Activated naive CD8-positive, alpha-beta T cell treated with anti-CD3 and anti-CD28 coated beads, Interleukin-2, amount 10 ng/mL, durations not matched to agents 7 days and 5 days (primary cell): Measurements from ENCODE around the gene PTK6. TPM values are rescaled to one million over a fixed set of nuclear protein-coding genes. Genes with fewer than 3 reads are reported as not detected.
A peak's percentile ranks its signal among the peaks of the same experiment; 100 is the strongest.
"Not testable (repeated sequence)": the region's sequence is repeated elsewhere in the genome, so short reads cannot be mapped to it uniquely, and the experiment has no call there.

Source experiments
- ATAC-seq: fragments of 150-1000 bp; cut with Tn5 transposase; one replicate; pipeline ENCODE4 v1.10.0; 2021; ENCODE audit warnings: low read depth, moderate library complexity
- POLR2A ChIA-PET: fragments of 350-600 bp; sonication (Branson Sonifier 250); formaldehyde crosslinking; loops from one replicate; lab custom pipeline; 2021; ENCODE audit warnings: antibody characterized with exemption; lab: Charles Lee
- DNase-seq: peaks from one replicate; pipeline ENCODE4 v3.0.0; 2021
- H3K27ac Mint-ChIP-seq: one replicate; pipeline ENCODE4 v1.8.0; 2022; ENCODE audit warnings: mild to moderate bottlenecking, mixed read lengths
- H3K27me3 Mint-ChIP-seq: one replicate; pipeline ENCODE4 v1.8.0; 2022; ENCODE audit warnings: mild to moderate bottlenecking, moderate library complexity, mixed read lengths
- H3K36me3 Mint-ChIP-seq: one replicate; pipeline ENCODE4 v1.8.0; 2021; ENCODE audit warnings: mild to moderate bottlenecking, mixed read lengths
- H3K4me1 Mint-ChIP-seq: one replicate; pipeline ENCODE4 v1.8.0; 2021; ENCODE audit warnings: mixed read lengths
- H3K4me3 Mint-ChIP-seq: one replicate; pipeline ENCODE4 v1.8.0; 2022; ENCODE audit warnings: mild to moderate bottlenecking, moderate library complexity, mixed read lengths
- H3K9me3 Mint-ChIP-seq: one replicate; pipeline ENCODE4 v1.8.0; 2021; ENCODE audit warnings: mixed read lengths
- total RNA-seq, 2 experiments: library from RNA; stranded (reverse); gene quantifications; one replicate each; pipeline ENCODE4 v1.2.3, GENCODE V29; 2021

PTK6 gene
- total RNA-seq, 2 experiments from 2014 or later, result 0.11 to 0.31 TPM

DNA sequence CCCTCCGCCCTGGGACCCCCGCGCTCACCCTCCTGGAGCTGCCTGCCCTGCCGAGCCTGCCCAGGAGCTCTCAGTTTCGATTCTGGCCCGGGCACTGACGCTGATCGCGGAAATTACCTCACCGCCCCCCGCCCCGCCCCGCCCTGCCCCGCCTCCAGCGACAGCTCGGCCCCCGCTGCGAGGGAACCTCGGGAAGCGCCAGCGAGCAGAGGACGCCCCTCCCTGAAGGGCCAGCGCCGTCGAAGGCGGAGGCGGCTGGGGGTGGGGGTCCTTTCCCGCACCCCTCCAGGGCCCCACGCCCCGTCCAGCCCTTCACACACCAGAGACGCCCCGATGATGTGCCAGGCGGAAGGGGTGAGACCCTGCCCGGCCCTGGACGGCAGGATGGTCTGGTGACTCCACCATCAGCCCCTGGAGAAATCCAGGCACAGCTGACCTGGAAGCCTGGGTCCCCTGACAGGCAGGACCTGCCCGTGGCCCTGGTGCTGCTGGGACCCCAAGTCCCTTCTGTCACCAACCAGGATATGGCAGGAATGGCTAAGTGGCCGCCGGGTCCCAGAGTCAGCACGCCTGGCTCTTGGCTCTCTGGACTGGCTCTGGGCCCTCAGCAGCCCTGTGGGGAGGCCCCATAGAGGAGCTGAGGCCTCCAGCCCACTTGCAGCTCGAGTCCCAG is 37.1 kb upstream of the PTK6 start, which contains the start of gene HELZ2:
HELZ2 (minus strand) TSS at position 84 of the 673 bp plus-strand sequence. CDS start 1,854 bp downstream, outside the sequence.
- peak; percentile 88 for ATAC-seq
- peak within 1 kb of the TSS; percentile 91 for H3K4me3 Mint-ChIP-seq
- H3K4me1 Mint-ChIP-seq, result no peaks in the 10 kb centered on the region
- H3K9me3 Mint-ChIP-seq, result no peaks in the 10 kb centered on the region
- POLR2A ChIA-PET, result interaction anchor here (0.6 to 3.1 kb wide), 13 partner anchors 9 to 302 kb away, joined by 3 to 14 read pairs (median 3); partner anchors contain the start of genes ARFGAP1, GMEB2, PPDPF and PTK6
- H3K27ac Mint-ChIP-seq, result peak within 1 kb of the TSS; percentile 95
- DNase-seq, result peak; percentile 77
- H3K36me3 Mint-ChIP-seq, result peaks cover 1% of the 10 kb centered on the region
- H3K27me3 Mint-ChIP-seq, result peaks cover 19% of the 10 kb centered on the region

DNA sequence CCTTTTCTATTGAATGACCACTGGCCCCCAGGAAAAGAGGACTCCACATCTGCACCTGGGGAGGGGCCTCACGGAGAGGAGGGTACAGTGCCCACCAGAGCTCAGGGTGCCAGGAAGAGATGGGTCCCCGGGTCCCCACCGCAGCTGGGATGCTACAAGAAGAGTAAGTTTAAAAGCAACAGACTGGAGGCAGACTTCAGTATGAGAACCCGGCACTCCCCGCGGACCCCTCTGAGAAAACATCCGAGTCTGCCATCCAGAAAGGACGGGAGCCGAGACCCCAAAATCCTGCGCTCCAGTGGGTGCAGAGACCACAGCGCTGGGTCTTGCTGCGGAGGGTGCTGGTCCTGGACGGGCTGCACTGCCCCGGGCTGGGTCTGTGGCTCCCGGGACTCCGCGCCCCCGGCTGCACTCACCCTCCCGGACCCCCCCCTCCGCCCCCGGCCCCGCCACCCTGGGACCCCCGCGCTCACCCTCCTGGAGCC is 36.5 kb upstream of the PTK6 start:
- POLR2A ChIA-PET, result interaction anchor here (0.6 to 3.1 kb wide), 13 partner anchors 8 to 301 kb away, joined by 3 to 14 read pairs (median 3); partner anchors contain the start of genes ARFGAP1, GMEB2, PPDPF and PTK6
- Mint-ChIP-seq H3K27me3 (peaks cover 16% of the 10 kb centered on the region), H3K27ac (peak overlapping the region; percentile 95), H3K4me3 (peak overlapping the region; percentile 91), H3K4me1 (peaks cover 2% of the 10 kb centered on the region), H3K36me3 (peaks cover 1% of the 10 kb centered on the region), H3K9me3 (no peaks in the 10 kb centered on the region)
- DNase-seq (peak; percentile 47), ATAC-seq (peak; percentile 30)

DNA sequence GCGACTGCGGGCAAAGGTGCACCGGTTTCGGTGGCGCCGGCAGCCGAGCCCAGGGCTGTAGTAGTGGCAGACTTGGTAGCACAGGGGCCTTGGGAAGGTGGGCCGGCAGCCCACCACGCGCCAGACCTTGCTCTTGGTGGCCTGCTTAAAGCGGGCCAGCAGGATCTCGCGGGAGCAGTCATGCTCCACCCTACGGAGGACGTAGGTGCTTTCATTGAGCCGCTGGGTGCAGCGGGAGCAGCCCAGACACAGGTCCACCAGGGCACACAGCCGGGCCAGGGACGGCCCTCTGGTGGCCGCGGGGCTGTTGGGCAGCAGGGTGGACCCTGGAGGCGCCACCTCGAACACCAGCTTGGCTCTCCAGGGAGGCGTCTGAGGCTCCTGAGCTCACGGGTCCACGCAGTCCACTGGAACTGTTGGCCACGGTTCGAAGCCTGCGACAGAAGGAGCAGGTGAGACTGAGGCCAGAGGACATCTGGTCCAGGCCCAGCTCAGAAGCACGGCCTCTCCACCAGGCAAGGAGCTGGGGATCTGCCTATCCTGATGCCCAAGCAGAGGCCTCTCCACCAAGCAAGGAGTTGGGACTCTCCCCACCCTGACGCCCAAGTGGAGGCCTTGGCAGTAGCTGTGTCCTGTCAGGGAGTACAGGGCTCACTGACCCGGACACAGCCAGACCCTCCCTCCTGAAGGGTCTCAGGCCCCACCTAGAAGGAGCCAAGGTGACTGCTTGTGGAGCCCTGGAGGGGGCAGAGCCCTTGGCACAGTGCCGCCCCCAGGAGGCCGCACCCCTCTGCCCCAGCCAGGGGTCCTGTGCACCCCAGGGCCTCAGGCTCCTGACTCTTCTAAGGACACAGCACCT is 35.8 kb upstream of the PTK6 start:
- no peaks in the 10 kb centered on the region for H3K9me3 Mint-ChIP-seq
- H3K27me3 Mint-ChIP-seq, result peaks cover 14% of the 10 kb centered on the region
- ATAC-seq (peak; percentile 16), DNase-seq (peak; percentile 45)
- POLR2A ChIA-PET, result interaction anchor here (0.6 to 3.1 kb wide), 8 partner anchors 10 to 85 kb away, joined by 3 to 14 read pairs (median 6); partner anchors contain the start of genes PPDPF and RTEL1
- peaks cover 4% of the 10 kb centered on the region for H3K4me1 Mint-ChIP-seq
- H3K4me3 Mint-ChIP-seq, result peak overlapping the region; percentile 91
- H3K36me3 Mint-ChIP-seq, result peaks cover 3% of the 10 kb centered on the region
- H3K27ac Mint-ChIP-seq, result peak overlapping the region; percentile 95

DNA sequence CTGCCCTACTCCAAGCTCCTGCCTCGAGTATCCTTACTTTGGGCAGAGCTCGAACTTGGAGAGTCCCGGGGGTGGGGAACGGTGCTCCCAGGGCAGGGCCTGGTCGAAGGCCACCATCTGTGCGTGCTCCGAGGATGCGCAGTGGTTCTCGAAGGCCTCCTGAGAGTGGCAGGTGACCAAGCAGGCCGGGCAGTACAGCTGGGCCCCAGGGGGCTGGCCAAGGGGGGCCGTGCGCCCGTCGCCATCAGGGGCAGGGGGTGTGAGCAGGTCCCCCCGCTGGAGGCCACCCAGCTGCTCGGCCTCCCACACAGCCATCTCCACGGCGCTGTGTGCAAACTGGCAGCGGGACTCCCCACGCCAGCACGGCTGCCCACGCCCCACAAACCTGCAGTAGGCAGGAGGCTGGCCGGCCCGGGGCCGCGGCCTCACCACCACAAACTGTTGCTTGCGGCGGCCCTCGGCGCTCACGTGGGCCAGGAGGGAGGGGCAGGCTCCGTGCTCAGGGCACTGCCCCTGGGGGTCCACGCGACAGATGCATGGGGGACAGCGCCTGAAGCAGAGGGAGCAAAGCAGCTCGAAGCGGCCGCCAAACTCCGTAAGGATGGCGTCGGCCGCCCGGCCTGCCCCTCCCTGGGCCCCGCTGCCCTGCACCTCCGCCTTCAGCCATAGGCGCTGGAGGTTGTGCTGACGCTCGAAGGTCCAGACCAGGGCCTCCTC is 35.1 kb upstream of the PTK6 start:
- H3K4me1 Mint-ChIP-seq, result peaks cover 12% of the 10 kb centered on the region
- ATAC-seq (no peak), DNase-seq (no peak)
- peaks cover 11% of the 10 kb centered on the region for H3K27me3 Mint-ChIP-seq
- H3K4me3 Mint-ChIP-seq, result no peak overlapping the region
- peaks cover 5% of the 10 kb centered on the region for H3K36me3 Mint-ChIP-seq
- POLR2A ChIA-PET, result interaction anchor here (0.6 to 3.1 kb wide), 3 partner anchors 20 to 69 kb away, joined by 4 to 10 read pairs (median 9); no protein-coding TSS in a partner anchor
- H3K27ac Mint-ChIP-seq, result no peak overlapping the region
- H3K9me3 Mint-ChIP-seq, result no peaks in the 10 kb centered on the region

DNA sequence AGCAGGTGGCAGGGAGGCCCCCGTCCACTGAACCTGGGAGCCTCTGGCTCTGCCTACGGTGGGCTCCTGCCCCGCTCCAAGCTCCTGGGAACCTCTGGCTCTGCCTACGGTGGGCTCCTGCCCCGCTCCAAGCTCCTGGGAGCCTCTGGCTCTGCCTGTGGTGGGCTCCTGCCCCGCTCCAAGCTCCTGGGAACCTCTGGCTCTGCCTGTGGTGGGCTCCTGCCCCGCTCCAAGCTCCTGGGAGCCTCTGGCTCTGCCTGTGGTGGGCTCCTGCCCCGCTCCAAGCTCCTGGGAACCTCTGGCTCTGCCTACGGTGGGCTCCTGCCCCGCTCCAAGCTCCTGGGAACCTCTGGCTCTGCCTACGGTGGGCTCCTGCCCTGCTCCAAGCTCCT is 33.9 kb upstream of the PTK6 start:
- not testable (repeated sequence) for H3K9me3 Mint-ChIP-seq, ATAC-seq, H3K27ac Mint-ChIP-seq, H3K27me3 Mint-ChIP-seq, DNase-seq, H3K36me3 Mint-ChIP-seq, H3K4me3 Mint-ChIP-seq
- POLR2A ChIA-PET, result interaction anchor here (1.0 kb wide), 1 partner anchor 50 kb away, joined by 3 read pairs; no protein-coding TSS in a partner anchor
- H3K4me1 Mint-ChIP-seq, result peaks cover 13% of the 10 kb centered on the region

DNA sequence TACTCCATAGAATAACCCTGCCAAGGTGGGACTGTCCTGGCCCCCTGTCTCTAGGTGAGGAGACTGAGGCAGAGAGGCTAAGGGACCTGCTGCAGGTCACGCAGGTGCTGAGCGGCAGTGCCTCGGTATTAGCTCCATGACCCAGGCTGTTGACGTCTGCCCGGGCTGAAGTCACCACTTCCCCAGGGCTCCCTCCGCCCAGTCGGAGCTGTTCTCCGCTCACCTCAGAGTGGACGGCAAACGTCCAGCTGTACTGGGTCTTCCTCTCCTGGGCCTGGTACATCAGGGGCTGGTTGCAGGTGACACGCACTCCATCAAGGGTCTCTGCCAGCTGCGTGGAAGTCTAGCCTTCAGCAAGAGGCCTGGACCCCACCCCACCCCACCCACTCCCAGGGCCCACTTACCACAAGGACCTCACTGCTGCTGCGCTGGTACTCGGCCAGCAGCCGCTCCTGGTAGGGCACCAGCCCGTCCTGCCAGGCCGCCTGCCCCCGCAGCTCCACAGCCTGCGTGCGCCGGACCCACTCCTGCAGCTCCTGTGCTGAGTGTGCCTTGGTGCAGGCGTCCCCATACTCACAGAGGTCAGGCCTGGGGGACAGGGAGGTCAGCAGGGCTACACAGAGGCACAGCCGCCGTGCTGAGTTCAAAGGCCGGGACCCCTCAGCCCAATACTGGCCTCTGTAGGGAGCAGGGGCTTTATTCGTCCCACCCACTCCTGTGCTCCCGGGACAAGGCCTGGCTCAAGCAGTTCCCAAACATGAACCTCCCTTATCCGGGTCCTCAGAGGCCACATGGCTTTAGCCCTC is 33.3 kb upstream of the PTK6 start:
- Mint-ChIP-seq H3K4me3 (no peak overlapping the region), H3K27ac (no peak overlapping the region), H3K4me1 (peaks cover 13% of the 10 kb centered on the region), H3K27me3 (peaks cover under 1% of the 10 kb centered on the region), H3K9me3 (no peaks in the 10 kb centered on the region), H3K36me3 (peaks cover 7% of the 10 kb centered on the region)
- peak; percentile 38 for DNase-seq
- POLR2A ChIA-PET, result interaction anchor here (1.0 kb wide), 1 partner anchor 49 kb away, joined by 3 read pairs; no protein-coding TSS in a partner anchor
- ATAC-seq, result no peak

DNA sequence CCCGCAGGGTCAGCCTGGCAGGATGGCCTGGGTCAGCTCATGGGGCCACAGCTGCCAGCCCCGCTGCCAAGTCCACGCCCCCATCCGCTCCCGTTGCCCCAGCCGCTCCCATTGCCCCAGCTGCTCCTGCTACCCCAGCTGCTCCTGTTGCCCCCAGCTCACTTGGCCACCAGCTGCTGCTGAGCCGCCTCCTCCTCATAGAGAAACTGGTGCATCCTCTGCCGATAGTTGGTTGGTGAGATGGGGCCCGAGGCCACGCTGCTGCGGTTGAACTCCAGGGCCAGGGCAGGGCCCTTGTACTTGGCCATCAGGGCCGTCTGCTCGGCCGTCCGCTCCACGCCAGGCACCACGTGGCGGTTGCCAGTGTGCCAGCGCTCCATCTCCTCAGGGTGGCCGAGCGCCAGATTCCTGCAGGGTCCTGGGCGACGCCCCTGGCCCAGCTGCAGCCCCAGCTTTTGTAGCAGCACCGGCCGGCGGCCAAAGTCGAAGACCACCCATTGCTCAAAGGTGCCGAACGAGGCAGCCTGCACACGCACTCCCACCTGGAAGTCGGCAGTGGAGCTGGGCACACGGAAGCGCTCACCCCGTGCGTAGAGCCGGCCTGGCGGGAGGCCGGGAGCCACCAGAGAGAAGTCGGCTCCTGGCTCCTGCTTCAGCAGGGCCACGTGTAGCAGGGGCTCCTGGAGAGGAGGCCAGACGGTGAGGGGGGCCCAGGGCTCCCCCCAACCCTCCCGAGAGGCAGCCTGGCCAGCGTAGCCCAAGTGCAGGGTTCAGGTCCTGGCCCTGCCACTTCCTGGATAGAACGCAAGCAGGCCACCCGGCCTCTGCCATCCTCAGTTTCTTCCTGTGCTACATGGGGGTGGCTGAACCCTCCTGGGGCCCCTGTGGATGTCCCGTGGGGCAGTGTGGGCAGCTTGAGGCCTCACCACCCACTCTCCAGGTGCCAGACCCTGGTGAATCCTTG is 32.1 kb upstream of the PTK6 start:
- Mint-ChIP-seq H3K4me3 (peak overlapping the region; percentile 44), H3K9me3 (no peaks in the 10 kb centered on the region), H3K4me1 (peaks cover 13% of the 10 kb centered on the region), H3K27ac (peak overlapping the region; percentile 58), H3K36me3 (peaks cover 8% of the 10 kb centered on the region), H3K27me3 (no peaks in the 10 kb centered on the region)
- POLR2A ChIA-PET, result interaction anchor here (1.0 to 5.2 kb wide), 6 partner anchors 9 to 58 kb away, joined by 3 to 31 read pairs (median 5); partner anchors contain the start of genes FNDC11, GMEB2, PPDPF and PTK6
- DNase-seq (no peak), ATAC-seq (no peak)

DNA sequence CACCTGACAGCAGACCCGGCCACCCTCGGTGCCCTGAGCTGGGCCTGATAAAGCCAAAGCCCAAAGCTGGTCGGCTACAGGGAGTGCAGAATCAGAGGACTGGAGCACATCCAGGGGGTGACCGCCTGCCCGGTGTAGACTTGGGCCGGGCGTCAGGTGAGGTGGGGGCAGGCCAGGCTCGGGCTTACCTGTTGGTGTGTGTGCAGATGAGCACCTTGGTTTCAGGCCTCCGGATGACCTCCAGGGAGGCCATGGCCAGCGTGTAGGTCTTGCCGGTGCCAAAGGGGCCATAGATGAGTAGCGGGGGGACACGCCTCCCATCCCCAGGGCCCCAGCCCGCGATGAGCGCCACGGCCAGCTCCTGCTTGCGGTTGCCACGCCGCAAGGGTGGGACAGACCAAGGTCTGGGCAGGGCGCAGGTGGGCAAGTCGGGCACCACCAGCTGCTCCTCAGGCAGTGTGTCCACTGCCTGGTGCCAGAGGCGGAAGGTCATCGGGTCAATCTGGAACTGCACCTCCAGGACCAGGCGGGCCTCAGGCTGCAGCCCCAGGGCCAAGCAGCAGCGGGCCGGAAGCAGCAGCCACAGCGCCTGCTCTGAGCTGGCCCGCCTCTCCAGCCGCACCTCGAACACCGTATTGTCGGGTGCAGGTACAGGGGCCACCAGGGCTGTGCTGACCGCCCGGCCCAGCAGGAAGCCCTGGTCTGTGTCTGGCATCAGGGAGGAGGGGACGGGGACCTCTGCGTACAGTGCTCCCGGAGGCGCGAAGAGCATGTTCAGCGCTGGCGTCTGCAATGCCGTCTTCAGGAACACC is 31.2 kb upstream of the PTK6 start:
- H3K9me3 Mint-ChIP-seq, result no peaks in the 10 kb centered on the region
- H3K4me3 Mint-ChIP-seq, result peak overlapping the region; percentile 64
- H3K27ac Mint-ChIP-seq, result peak overlapping the region; percentile 78
- peaks cover 13% of the 10 kb centered on the region for H3K4me1 Mint-ChIP-seq
- peaks cover 7% of the 10 kb centered on the region for H3K36me3 Mint-ChIP-seq
- H3K27me3 Mint-ChIP-seq, result no peaks in the 10 kb centered on the region
- ATAC-seq (peak; percentile 18), DNase-seq (no peak)
- POLR2A ChIA-PET, result interaction anchor here (1.0 to 5.2 kb wide), 8 partner anchors 10 to 90 kb away, joined by 3 to 31 read pairs (median 5); partner anchors contain the start of genes FNDC11, GMEB2, PPDPF and PTK6

DNA sequence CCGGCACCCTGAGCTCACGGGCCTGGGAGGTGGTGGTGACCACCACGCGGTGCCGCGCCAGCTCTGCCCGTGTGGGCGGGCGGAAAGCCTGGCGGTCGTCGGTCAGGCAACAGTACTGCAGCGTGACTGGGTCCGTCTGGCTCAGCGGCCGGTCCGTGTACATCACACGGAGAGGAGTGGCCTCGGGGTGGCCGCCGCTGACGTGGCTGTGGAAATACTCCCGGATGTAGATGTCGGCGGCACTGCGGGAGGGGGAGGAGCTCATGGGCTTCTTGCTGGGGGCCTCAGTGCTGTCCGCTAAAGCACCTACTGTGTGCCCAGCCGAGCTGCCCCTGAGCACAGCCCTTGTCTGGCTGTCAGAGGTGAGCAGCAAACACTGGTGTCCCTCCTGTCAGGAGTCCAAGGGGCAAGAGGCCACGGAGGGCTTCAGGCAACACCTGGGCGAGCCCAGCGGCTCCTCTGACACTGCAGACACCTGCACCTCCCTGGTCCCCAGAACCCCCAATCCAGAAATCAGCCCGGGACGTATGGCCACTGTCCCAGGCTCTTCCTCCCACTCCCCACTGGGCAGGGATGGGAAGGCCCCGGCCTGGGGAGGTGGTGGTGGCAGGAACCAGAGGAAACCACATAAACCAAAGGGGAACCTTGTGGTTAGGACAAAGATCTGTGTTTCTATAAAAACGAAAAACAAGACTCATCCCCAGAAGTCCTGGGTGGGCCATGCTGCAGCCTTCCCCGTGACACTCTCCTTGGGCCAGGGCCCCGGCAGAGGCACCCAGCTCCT is 30.4 kb upstream of the PTK6 start:
- Mint-ChIP-seq H3K36me3 (peaks cover 7% of the 10 kb centered on the region), H3K4me1 (peaks cover 13% of the 10 kb centered on the region), H3K4me3 (peak overlapping the region; percentile 64), H3K27ac (peak overlapping the region; percentile 78), H3K9me3 (no peaks in the 10 kb centered on the region), H3K27me3 (no peaks in the 10 kb centered on the region)
- DNase-seq, result peak; percentile 74
- ATAC-seq, result peak; percentile 65
- POLR2A ChIA-PET, result interaction anchor here (1.0 to 5.2 kb wide), 11 partner anchors 11 to 140 kb away, joined by 3 to 31 read pairs (median 5); partner anchors contain the start of genes ARFRP1, FNDC11, GMEB2 and PPDPF

DNA sequence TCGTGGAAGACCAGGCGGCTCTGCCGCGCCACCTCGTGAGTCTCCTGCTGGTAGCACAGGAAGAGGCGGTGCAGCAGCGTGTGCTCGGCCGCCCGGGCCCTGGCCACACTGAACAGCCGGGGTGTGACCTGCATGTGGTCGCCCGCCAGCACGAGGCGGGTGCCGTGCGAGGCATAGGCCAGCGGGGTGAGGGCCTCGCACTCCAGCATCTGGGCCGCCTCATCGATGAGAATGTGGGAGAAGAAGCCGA is 29.9 kb upstream of the PTK6 start:
- Mint-ChIP-seq H3K36me3 (peaks cover 7% of the 10 kb centered on the region), H3K9me3 (no peaks in the 10 kb centered on the region), H3K4me3 (no peak overlapping the region), H3K27ac (peak overlapping the region; percentile 38), H3K27me3 (no peaks in the 10 kb centered on the region), H3K4me1 (peaks cover 13% of the 10 kb centered on the region)
- DNase-seq, result no peak
- ATAC-seq, result no peak
- POLR2A ChIA-PET, result interaction anchor here (1.0 to 5.2 kb wide), 6 partner anchors 11 to 141 kb away, joined by 3 to 31 read pairs (median 4); partner anchors contain the start of genes ARFRP1, FNDC11, RTEL1 and ZGPAT
